ENCODE data around the gene SLC10A7. TPM values are rescaled to one million over a fixed set of nuclear protein-coding genes. Genes with fewer than 3 reads are reported as not detected.

The SLC10A7 gene
- total and polyA plus RNA-seq, 2 of the 13 experiments (the other 11 are each of a cell fraction or from before 2014, with no cell fraction given): 18.5 to 18.8 TPM

DNA sequence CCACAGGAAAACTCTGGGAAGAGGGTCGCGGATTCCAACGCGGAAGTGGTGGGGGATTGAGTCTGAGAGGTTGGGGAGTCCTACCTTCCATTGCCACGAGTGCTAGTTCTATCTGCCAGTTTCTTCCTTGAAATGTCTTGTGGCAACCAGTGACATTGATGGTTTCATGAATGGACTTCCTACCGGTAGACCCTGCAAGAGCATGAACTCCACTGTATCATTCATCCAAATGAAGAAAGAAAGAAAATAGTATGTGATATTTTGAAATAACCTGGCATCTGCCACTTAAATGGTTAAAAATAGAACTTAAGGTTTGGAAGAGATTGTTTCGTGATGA lies 1.1 kb upstream of the SLC10A7 start (continued):
- TF ChIP-seq, protein P1, sequence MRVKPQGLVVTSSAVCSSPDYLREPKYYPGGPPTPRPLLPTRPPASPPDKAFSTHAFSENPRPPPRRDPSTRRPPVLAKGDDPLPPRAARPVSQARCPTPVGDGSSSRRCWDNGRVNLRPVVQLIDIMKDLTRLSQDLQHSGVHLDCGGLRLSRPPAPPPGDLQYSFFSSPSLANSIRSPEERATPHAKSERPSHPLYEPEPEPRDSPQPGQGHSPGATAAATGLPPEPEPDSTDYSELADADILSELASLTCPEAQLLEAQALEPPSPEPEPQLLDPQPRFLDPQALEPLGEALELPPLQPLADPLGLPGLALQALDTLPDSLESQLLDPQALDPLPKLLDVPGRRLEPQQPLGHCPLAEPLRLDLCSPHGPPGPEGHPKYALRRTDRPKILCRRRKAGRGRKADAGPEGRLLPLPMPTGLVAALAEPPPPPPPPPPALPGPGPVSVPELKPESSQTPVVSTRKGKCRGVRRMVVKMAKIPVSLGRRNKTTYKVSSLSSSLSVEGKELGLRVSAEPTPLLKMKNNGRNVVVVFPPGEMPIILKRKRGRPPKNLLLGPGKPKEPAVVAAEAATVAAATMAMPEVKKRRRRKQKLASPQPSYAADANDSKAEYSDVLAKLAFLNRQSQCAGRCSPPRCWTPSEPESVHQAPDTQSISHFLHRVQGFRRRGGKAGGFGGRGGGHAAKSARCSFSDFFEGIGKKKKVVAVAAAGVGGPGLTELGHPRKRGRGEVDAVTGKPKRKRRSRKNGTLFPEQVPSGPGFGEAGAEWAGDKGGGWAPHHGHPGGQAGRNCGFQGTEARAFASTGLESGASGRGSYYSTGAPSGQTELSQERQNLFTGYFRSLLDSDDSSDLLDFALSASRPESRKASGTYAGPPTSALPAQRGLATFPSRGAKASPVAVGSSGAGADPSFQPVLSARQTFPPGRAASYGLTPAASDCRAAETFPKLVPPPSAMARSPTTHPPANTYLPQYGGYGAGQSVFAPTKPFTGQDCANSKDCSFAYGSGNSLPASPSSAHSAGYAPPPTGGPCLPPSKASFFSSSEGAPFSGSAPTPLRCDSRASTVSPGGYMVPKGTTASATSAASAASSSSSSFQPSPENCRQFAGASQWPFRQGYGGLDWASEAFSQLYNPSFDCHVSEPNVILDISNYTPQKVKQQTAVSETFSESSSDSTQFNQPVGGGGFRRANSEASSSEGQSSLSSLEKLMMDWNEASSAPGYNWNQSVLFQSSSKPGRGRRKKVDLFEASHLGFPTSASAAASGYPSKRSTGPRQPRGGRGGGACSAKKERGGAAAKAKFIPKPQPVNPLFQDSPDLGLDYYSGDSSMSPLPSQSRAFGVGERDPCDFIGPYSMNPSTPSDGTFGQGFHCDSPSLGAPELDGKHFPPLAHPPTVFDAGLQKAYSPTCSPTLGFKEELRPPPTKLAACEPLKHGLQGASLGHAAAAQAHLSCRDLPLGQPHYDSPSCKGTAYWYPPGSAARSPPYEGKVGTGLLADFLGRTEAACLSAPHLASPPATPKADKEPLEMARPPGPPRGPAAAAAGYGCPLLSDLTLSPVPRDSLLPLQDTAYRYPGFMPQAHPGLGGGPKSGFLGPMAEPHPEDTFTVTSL (CRISPR knock-in tag; IDR thresholded peaks at IDR 0.05; ENCODE audit: borderline replicate concordance): no peak
- no peak for TF ChIP-seq ZFAT (CRISPR knock-in tag; conservative IDR thresholded peaks at IDR 0.05)
- TF ChIP-seq KDM3A (CRISPR knock-in tag; IDR thresholded peaks at IDR 0.05; ENCODE audit: low read depth): 0 out of 2 replicates have a peak, but pooled peaks have one; percentile 3
- no peak for TF ChIP-seq MYNN (CRISPR knock-in tag; IDR thresholded peaks at IDR 0.05; ENCODE audit: low read depth)
- no peak for TF ChIP-seq NFKB2 (CRISPR knock-in tag; IDR thresholded peaks at IDR 0.05; ENCODE audit: borderline replicate concordance)
- TF ChIP-seq ZNF83 (CRISPR knock-in tag; IDR thresholded peaks at IDR 0.05; ENCODE audit: borderline replicate concordance): no peak
- TF ChIP-seq ZSCAN21 (CRISPR knock-in tag; IDR thresholded peaks at IDR 0.05; ENCODE audit: borderline replicate concordance): no peak
- TF ChIP-seq, protein P2, sequence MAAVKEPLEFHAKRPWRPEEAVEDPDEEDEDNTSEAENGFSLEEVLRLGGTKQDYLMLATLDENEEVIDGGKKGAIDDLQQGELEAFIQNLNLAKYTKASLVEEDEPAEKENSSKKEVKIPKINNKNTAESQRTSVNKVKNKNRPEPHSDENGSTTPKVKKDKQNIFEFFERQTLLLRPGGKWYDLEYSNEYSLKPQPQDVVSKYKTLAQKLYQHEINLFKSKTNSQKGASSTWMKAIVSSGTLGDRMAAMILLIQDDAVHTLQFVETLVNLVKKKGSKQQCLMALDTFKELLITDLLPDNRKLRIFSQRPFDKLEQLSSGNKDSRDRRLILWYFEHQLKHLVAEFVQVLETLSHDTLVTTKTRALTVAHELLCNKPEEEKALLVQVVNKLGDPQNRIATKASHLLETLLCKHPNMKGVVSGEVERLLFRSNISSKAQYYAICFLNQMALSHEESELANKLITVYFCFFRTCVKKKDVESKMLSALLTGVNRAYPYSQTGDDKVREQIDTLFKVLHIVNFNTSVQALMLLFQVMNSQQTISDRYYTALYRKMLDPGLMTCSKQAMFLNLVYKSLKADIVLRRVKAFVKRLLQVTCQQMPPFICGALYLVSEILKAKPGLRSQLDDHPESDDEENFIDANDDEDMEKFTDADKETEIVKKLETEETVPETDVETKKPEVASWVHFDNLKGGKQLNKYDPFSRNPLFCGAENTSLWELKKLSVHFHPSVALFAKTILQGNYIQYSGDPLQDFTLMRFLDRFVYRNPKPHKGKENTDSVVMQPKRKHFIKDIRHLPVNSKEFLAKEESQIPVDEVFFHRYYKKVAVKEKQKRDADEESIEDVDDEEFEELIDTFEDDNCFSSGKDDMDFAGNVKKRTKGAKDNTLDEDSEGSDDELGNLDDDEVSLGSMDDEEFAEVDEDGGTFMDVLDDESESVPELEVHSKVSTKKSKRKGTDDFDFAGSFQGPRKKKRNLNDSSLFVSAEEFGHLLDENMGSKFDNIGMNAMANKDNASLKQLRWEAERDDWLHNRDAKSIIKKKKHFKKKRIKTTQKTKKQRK (IDR thresholded peaks at IDR 0.05; ENCODE audit: low read length): no peak
- TF ChIP-seq RFXAP (CRISPR knock-in tag; IDR thresholded peaks at IDR 0.05; ENCODE audit: borderline replicate concordance): no peak
- TF ChIP-seq JUN (CRISPR knock-in tag; IDR thresholded peaks at IDR 0.05): no peak
- no peak for TF ChIP-seq ZNF878 (CRISPR knock-in tag; IDR thresholded peaks at IDR 0.05)

Data from HepG2 (cell line).